K562 (cell line): ENCODE results near the gene NRXN3. TPM values are rescaled to one million over a fixed set of nuclear protein-coding genes. Genes with fewer than 3 reads are reported as not detected.

Source experiments
- ATAC-seq: fragments of 200-7000 bp; cut with Tn5 transposase; 3 replicates; pipeline ENCODE4 v1.9.1; 2020; ENCODE audit warnings: moderate library complexity
- BruUV-seq: library from RNA; stranded (reverse); fragments of 400-500 nt; replicated peaks from 2 replicates; lab custom pipeline; 2021; lab: Mats Ljungman, UMichigan
- CTCF ChIA-PET: fragments of 300-600 bp; formaldehyde crosslinking; extraction: SDS; loops from one replicate; lab custom pipeline; 2021; ENCODE audit warnings: low intra/inter-chr PET ratio; lab: Yijun Ruan, JAX
- POLR2A ChIA-PET: fragments of 300-600, 350-650 bp; sonication (Branson Sonifier 250); formaldehyde crosslinking; extraction: SDS; loops from one replicate; lab custom pipeline; 2021; ENCODE audit warnings: antibody characterized with exemption, inconsistent platforms; lab: Yijun Ruan, JAX
- DNase-seq, 4 experiments: peaks; one replicate each; pipeline versions ENCODE4 v3.0.0 to v3.0.0-alpha.2; 2011 to 2018; ENCODE audit warnings: low spot score in 3 of 4, mixed read lengths in 3 of 4; ENCODE audit errors: extremely low read depth in 1 of 4
- FAIRE-seq: peaks from 2 replicates; lab custom pipeline; 2011; peaks lifted over from hg19 to GRCh38; lab: Jason Lieb, UNC
- H2AFZ ChIP-seq: 2 replicates; pipeline ENCODE4 v1.6.0; 2011; ENCODE audit warnings: low read depth, low read length, control low read depth, inconsistent platforms
- H3K27ac ChIP-seq: fragments of 200-600 bp; 3 replicates; pipeline ENCODE4 v1.8.0; 2011; ENCODE audit warnings: low read depth, mild to moderate bottlenecking, control low read depth, inconsistent platforms, low read length, moderate library complexity, mixed read lengths; ENCODE audit errors: extremely low read depth
- H3K27me3 ChIP-seq, 2 experiments: fragments of 300-600 bp in 1 of 2; 2 replicates in 1 of 2; 3 replicates in 1 of 2; pipeline versions ENCODE4 v1.6.0 to v1.8.0; 2011; ENCODE audit warnings: inconsistent platforms in 2 of 2, low read length in 2 of 2, mild to moderate bottlenecking in 1 of 2, mixed read lengths in 1 of 2, moderate library complexity in 1 of 2; ENCODE audit not compliant: control insufficient read depth in 2 of 2, insufficient read depth in 2 of 2
- H3K36me3 ChIP-seq: fragments of 300-600 bp; 3 replicates; pipeline ENCODE4 v1.8.0; 2011; ENCODE audit warnings: mild to moderate bottlenecking, low read length, inconsistent platforms; ENCODE audit not compliant: control insufficient read depth, insufficient read depth
- H3K4me1 ChIP-seq, 2 experiments: fragments of 200-600 bp in 1 of 2; replicated peaks in 1 of 2; 2 replicates in 1 of 2; 3 replicates in 1 of 2; pipeline versions ENCODE4 v1.5.1 to v1.8.0; 2011; ENCODE audit warnings: inconsistent platforms in 2 of 2, low read length in 2 of 2, mild to moderate bottlenecking in 1 of 2, mixed read lengths in 1 of 2, moderate library complexity in 1 of 2; ENCODE audit not compliant: control insufficient read depth in 2 of 2, insufficient read depth in 2 of 2
- H3K4me2 ChIP-seq: 2 replicates; pipeline ENCODE4 v1.6.1; 2011; ENCODE audit warnings: low read length, control low read depth, inconsistent platforms, mixed read lengths; ENCODE audit not compliant: insufficient read depth
- H3K4me3 ChIP-seq: fragments of 200-600 bp; sonication (generic), shearing (Covaris generic); 2 replicates; pipeline ENCODE4 v1.5.1; 2016; ENCODE audit warnings: control low read depth, inconsistent platforms
- H3K79me2 ChIP-seq: fragments of 200-600 bp; 3 replicates; pipeline ENCODE4 v1.8.0; 2011; ENCODE audit warnings: low read length, inconsistent platforms; ENCODE audit not compliant: control insufficient read depth, insufficient read depth
- H3K9ac ChIP-seq, 2 experiments: 2 replicates each; pipeline versions ENCODE4 v1.6.0 to v1.6.1; 2011; ENCODE audit warnings: low read depth in 2 of 2, low read length in 2 of 2, control low read depth in 1 of 2, inconsistent platforms in 1 of 2, mild to moderate bottlenecking in 1 of 2, mixed read lengths in 1 of 2; ENCODE audit not compliant: insufficient read depth in 1 of 2
- H3K9me1 ChIP-seq: one replicate; pipeline ENCODE4 v1.6.0; 2011; ENCODE audit warnings: inconsistent platforms, mild to moderate bottlenecking, low read length, moderate library complexity; ENCODE audit not compliant: control insufficient read depth, insufficient read depth
- H3K9me3 ChIP-seq: replicated peaks from 2 replicates; pipeline ENCODE4 v1.5.1; 2011; ENCODE audit warnings: low read depth, low read length, inconsistent platforms; ENCODE audit not compliant: control insufficient read depth, insufficient read depth
- H4K20me1 ChIP-seq: replicated peaks from 2 replicates; pipeline ENCODE4 v1.6.1; 2011; ENCODE audit warnings: low read length, inconsistent platforms, mixed read lengths; ENCODE audit not compliant: control insufficient read depth, insufficient read depth
- CAMTA2 ChIP-seq: fragments of 250-450 bp; sonication (Bioruptor Pico); conservative IDR thresholded peaks from 2 replicates; pipeline ENCODE4 v1.5.1; 2022
- DEAF1 ChIP-seq: fragments of 450-650 bp; formaldehyde crosslinking; IDR thresholded peaks from 2 replicates; pipeline ENCODE4 v1.4.0; 2020; ENCODE audit warnings: mild to moderate bottlenecking, moderate library complexity
- ERF ChIP-seq: fragments of 450-650 bp; formaldehyde crosslinking; IDR thresholded peaks from 2 replicates; pipeline ENCODE4 v1.4.0; 2020; ENCODE audit warnings: mild to moderate bottlenecking, mixed read lengths
- EZH2 ChIP-seq: IDR thresholded peaks from 2 replicates; pipeline ENCODE4 v1.6.1; 2012; ENCODE audit warnings: low read depth, mild to moderate bottlenecking, inconsistent platforms, low read length, borderline replicate concordance
- HNRNPK ChIP-seq: fragments of 200-400 bp; formaldehyde crosslinking; IDR thresholded peaks from one replicate; pipeline ENCODE4 v1.6.1; 2018; ENCODE audit warnings: mild to moderate bottlenecking, low read depth, low read length; ENCODE audit not compliant: poor library complexity, severe bottlenecking
- KDM1A ChIP-seq, 2 experiments: fragments of 450-650 bp; IDR thresholded peaks; 2 replicates each; pipeline ENCODE4 v1.6.1; 2016; ENCODE audit warnings: mild to moderate bottlenecking in 2 of 2
- L3MBTL2 ChIP-seq: fragments of 450-650 bp; IDR thresholded peaks from 2 replicates; pipeline ENCODE4 v1.6.1; 2016; ENCODE audit warnings: mild to moderate bottlenecking, moderate library complexity
- MITF ChIP-seq: IDR thresholded peaks from 2 replicates; pipeline ENCODE4 v1.6.1; 2014; ENCODE audit warnings: antibody characterized with exemption
- MTA2 ChIP-seq: fragments of 450-650 bp; IDR thresholded peaks from 2 replicates; pipeline ENCODE4 v1.6.1; 2016; ENCODE audit warnings: low read depth
- RAD51 ChIP-seq: fragments of 450-650 bp; IDR thresholded peaks from 2 replicates; pipeline ENCODE4 v1.7.1; 2016; ENCODE audit warnings: low read depth, mild to moderate bottlenecking, borderline replicate concordance
- TRIM24 ChIP-seq, 2 experiments: fragments of 450-650 bp; IDR thresholded peaks; 2 replicates each; pipeline ENCODE4 v1.6.1; 2016
- ZNF174 ChIP-seq: fragments of 250-450 bp; sonication (Bioruptor Pico); IDR thresholded peaks from 2 replicates; pipeline ENCODE4 v1.4.0; 2020; ENCODE audit warnings: mild to moderate bottlenecking
- ZNF780A ChIP-seq: fragments of 250-450 bp; sonication (Bioruptor Pico); IDR thresholded peaks from 2 replicates; pipeline ENCODE4 v1.5.0; 2021; ENCODE audit warnings: mild to moderate bottlenecking
- WGBS: fragments of 100-300 bp; shearing (Covaris generic); methylation state at CpG from one replicate; pipeline ENCODE4 v1.1.6; 2016; ENCODE audit warnings: low coverage, mixed read lengths; ENCODE audit not compliant: insufficient coverage; ENCODE audit errors: missing lambda C conversion rate; 5-methylcytosine and 5-hydroxymethylcytosine counted together
- in situ Hi-C: fragments of 300-500 bp; cut with MboI; formaldehyde crosslinking; loops from 4 replicates; pipeline ENCODE4 v1.15.0; 2018; ENCODE audit warnings: inconsistent platforms, mixed read lengths
- intact Hi-C: fragments of 100-400 bp; cut with micrococcal nuclease; formaldehyde crosslinking; loops from 2 replicates; pipeline ENCODE4 v1.14.2; 2022
- polyA plus RNA-seq, 8 experiments: library from polyadenylated mRNA; depleted of rRNA in 4 of 8; stranded (reverse) in 5 of 8; unstranded in 3 of 8; fragments of >200 nt; fragmentation: Nextera tagmentation in 2 of 8; fragmentation: Illumina TruSeq in 1 of 8; extraction: Ambion mirVana in 2 of 8; extraction: Trizol in 1 of 8; gene quantifications; 2 replicates each; pipeline versions ENCODE4 v1.2.1 to v1.2.3, GENCODE V29; 2011 to 2014; ENCODE audit warnings: inconsistent platforms in 1 of 8, missing spikeins in 1 of 8
- total RNA-seq, 7 experiments: library from RNA; depleted of rRNA in 6 of 7; stranded (reverse); fragments of >200 nt in 6 of 7; fragmentation: Illumina TruSeq in 2 of 7; extraction: Trizol in 2 of 7; gene quantifications; 2 replicates each; pipeline versions ENCODE4 v1.2.1 to v1.2.3, GENCODE V29; 2011 to 2021; ENCODE audit warnings: low replicate concordance in 1 of 7
- TF ChIP-seq, protein P1 (sequence below): fragments of 250-450 bp; sonication (Bioruptor Pico); IDR thresholded peaks from 2 replicates; pipeline ENCODE4 v1.5.0; 2020; ENCODE audit warnings: mild to moderate bottlenecking
- TF ChIP-seq, protein P2 (sequence below): fragments of 200-400 bp; formaldehyde crosslinking; IDR thresholded peaks from 2 replicates; pipeline ENCODE4 v1.6.1; 2017; ENCODE audit warnings: mild to moderate bottlenecking, low read depth, low read length, moderate library complexity

The NRXN3 gene
- total and polyA plus RNA-seq, 9 of the 15 experiments (the other 6 are each of a cell fraction or from before 2014, with no cell fraction given): 0.09 TPM; not detected in 8

GRCh38 chr14:79448960-79449359, 1278.8 kb downstream of the NRXN3 start (continued):
- TF ChIP-seq, protein P1, sequence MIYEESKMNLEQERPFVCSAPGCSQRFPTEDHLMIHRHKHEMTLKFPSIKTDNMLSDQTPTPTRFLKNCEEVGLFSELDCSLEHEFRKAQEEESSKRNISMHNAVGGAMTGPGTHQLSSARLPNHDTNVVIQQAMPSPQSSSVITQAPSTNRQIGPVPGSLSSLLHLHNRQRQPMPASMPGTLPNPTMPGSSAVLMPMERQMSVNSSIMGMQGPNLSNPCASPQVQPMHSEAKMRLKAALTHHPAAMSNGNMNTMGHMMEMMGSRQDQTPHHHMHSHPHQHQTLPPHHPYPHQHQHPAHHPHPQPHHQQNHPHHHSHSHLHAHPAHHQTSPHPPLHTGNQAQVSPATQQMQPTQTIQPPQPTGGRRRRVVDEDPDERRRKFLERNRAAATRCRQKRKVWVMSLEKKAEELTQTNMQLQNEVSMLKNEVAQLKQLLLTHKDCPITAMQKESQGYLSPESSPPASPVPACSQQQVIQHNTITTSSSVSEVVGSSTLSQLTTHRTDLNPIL (CRISPR knock-in tag): no peak
- TF ChIP-seq MTA2 (no peak), CAMTA2 (no peak), HNRNPK (no peak), KDM1A (IDR thresholded peaks at IDR 0.05) (no peak)

GRCh38 chr14:79451601-79452000, 1281.4 kb downstream of the NRXN3 start:
- Histone ChIP-seq H3K9ac (no peak overlapping the region), H2AFZ (no peak overlapping the region), H3K9me3 (no peaks in the 10 kb centered on the region), H3K36me3 (no peaks in the 10 kb centered on the region), H3K4me3 (no peak overlapping the region), H3K4me2 (no peak overlapping the region), H3K9me1 (no peaks in the 10 kb centered on the region), H3K4me1 (no peaks in the 10 kb centered on the region), H3K79me2 (no peaks in the 10 kb centered on the region), H4K20me1 (no peaks in the 10 kb centered on the region), H3K27ac (no peak overlapping the region), H3K27me3 (no peaks in the 10 kb centered on the region)
- in situ Hi-C loops: no loop called here
- BruUV-seq: no TSS peak
- DNase-seq (no peak), ATAC-seq (no peak), FAIRE-seq (no peak)
- ChIA-PET CTCF (no interaction called here), POLR2A (no interaction called here)
- intact Hi-C loops: no loop called here
- WGBS: 0% methylated on average over 3 of the region's 3 CpGs
- no peak for TF ChIP-seq TRIM24 (IDR thresholded peaks at IDR 0.05)
- TF ChIP-seq L3MBTL2: no peak
- TF ChIP-seq ZNF780A: no peak
- TF ChIP-seq EZH2: no peak
- no peak for TF ChIP-seq DEAF1
- no peak for TF ChIP-seq MITF
- TF ChIP-seq, protein P2, sequence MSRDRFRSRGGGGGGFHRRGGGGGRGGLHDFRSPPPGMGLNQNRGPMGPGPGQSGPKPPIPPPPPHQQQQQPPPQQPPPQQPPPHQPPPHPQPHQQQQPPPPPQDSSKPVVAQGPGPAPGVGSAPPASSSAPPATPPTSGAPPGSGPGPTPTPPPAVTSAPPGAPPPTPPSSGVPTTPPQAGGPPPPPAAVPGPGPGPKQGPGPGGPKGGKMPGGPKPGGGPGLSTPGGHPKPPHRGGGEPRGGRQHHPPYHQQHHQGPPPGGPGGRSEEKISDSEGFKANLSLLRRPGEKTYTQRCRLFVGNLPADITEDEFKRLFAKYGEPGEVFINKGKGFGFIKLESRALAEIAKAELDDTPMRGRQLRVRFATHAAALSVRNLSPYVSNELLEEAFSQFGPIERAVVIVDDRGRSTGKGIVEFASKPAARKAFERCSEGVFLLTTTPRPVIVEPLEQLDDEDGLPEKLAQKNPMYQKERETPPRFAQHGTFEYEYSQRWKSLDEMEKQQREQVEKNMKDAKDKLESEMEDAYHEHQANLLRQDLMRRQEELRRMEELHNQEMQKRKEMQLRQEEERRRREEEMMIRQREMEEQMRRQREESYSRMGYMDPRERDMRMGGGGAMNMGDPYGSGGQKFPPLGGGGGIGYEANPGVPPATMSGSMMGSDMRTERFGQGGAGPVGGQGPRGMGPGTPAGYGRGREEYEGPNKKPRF: no peak
- no peak for TF ChIP-seq RAD51
- no peak for TF ChIP-seq ERF
- no peak for TF ChIP-seq ZNF174 (CRISPR knock-in tag)
